Liver (tissue), 9 donors: ENCODE measurements around the gene WDFY3. TPM values are rescaled to one million over a fixed set of nuclear protein-coding genes. Genes with fewer than 3 reads are reported as not detected.
"Not testable (repeated sequence)": the region's sequence is repeated elsewhere in the genome, so short reads cannot be mapped to it uniquely, and the experiment has no call there.

Experiments
- DNase-seq: peaks from one replicate; pipeline ENCODE4 v3.0.0-alpha.2; 2017; ENCODE audit warnings: low spot score
- H3K27ac ChIP-seq, 2 donors: one replicate each; pipeline ENCODE4 v1.7.0; 2013; ENCODE audit warnings: inconsistent platforms in 2 of 2, low read length in 2 of 2, control low read depth in 1 of 2, low read depth in 1 of 2, mild to moderate bottlenecking in 1 of 2
- H3K27me3 ChIP-seq, 4 donors: one replicate each; pipeline versions ENCODE4 v1.6.1 to v1.7.0; 2013; ENCODE audit warnings: low read length in 3 of 4, inconsistent platforms in 1 of 4, mild to moderate bottlenecking in 1 of 4, moderate library complexity in 1 of 4; ENCODE audit not compliant: control insufficient read depth in 4 of 4, insufficient read depth in 4 of 4
- H3K36me3 ChIP-seq, 4 donors: one replicate each; pipeline versions ENCODE4 v1.6.1 to v1.7.0; 2013; ENCODE audit warnings: low read length in 3 of 4, mild to moderate bottlenecking in 3 of 4, low read depth in 1 of 4, moderate library complexity in 1 of 4; ENCODE audit not compliant: control insufficient read depth in 4 of 4, insufficient read depth in 3 of 4
- H3K4me1 ChIP-seq, 4 donors: one replicate each; pipeline versions ENCODE4 v1.6.1 to v1.7.0; 2013; ENCODE audit warnings: low read length in 3 of 4, mild to moderate bottlenecking in 3 of 4, moderate library complexity in 1 of 4; ENCODE audit not compliant: control insufficient read depth in 4 of 4, insufficient read depth in 4 of 4
- H3K4me3 ChIP-seq, 3 donors: one replicate each; pipeline versions ENCODE4 v1.6.1 to v1.7.0; 2013; ENCODE audit warnings: low read length in 3 of 3, control low read depth in 1 of 3, low read depth in 1 of 3, mild to moderate bottlenecking in 1 of 3
- H3K9ac ChIP-seq, 2 donors: one replicate each; pipeline ENCODE4 v1.7.0; 2013; ENCODE audit warnings: low read length in 2 of 2, mild to moderate bottlenecking in 2 of 2, moderate library complexity in 2 of 2, control low read depth in 1 of 2, low read depth in 1 of 2
- H3K9me3 ChIP-seq, 4 donors: one replicate each; pipeline versions ENCODE4 v1.6.1 to v1.7.0; 2013; ENCODE audit warnings: low read length in 3 of 4; ENCODE audit not compliant: control insufficient read depth in 4 of 4
- EGR1 ChIP-seq, 2 donors: IDR thresholded peaks; 2 replicates each; pipeline ENCODE4 v1.6.1; 2016 to 2018; ENCODE audit warnings: antibody characterized with exemption in 2 of 2, low read depth in 2 of 2
- FOXA1 ChIP-seq: IDR thresholded peaks from 2 replicates; pipeline ENCODE4 v1.6.1; 2016; ENCODE audit warnings: antibody characterized with exemption
- GABPA ChIP-seq, 2 donors: IDR thresholded peaks in 1 of 2; conservative IDR thresholded peaks in 1 of 2; 2 replicates each; pipeline ENCODE4 v1.6.1; 2016; ENCODE audit warnings: antibody characterized with exemption in 2 of 2, mild to moderate bottlenecking in 1 of 2, moderate library complexity in 1 of 2
- HNF4A ChIP-seq, 2 donors: conservative IDR thresholded peaks; 2 replicates each; pipeline ENCODE4 v1.6.1; 2016; ENCODE audit warnings: antibody characterized with exemption in 2 of 2, mild to moderate bottlenecking in 2 of 2
- HNF4G ChIP-seq: IDR thresholded peaks from 2 replicates; pipeline ENCODE4 v1.6.1; 2016; ENCODE audit warnings: antibody characterized with exemption
- JUND ChIP-seq, 2 donors: IDR thresholded peaks; 2 replicates each; pipeline ENCODE4 v1.6.1; 2016; ENCODE audit warnings: antibody characterized with exemption in 2 of 2
- MAX ChIP-seq: IDR thresholded peaks from 2 replicates; pipeline ENCODE4 v1.6.1; 2016; ENCODE audit warnings: antibody characterized with exemption
- NR2F2 ChIP-seq: IDR thresholded peaks from 2 replicates; pipeline ENCODE4 v1.6.1; 2016; ENCODE audit warnings: antibody characterized with exemption
- REST ChIP-seq: IDR thresholded peaks from 2 replicates; pipeline ENCODE4 v1.6.1; 2016; ENCODE audit warnings: antibody characterized with exemption, mild to moderate bottlenecking
- RXRA ChIP-seq, 2 donors: IDR thresholded peaks; 2 replicates each; pipeline ENCODE4 v1.6.1; 2017 to 2018; ENCODE audit warnings: antibody characterized with exemption in 2 of 2, mild to moderate bottlenecking in 1 of 2
- SP1 ChIP-seq: IDR thresholded peaks from 2 replicates; pipeline ENCODE4 v1.6.1; 2018; ENCODE audit warnings: antibody characterized with exemption, mild to moderate bottlenecking
- TAF1 ChIP-seq: conservative IDR thresholded peaks from 2 replicates; pipeline ENCODE4 v1.6.1; 2016; ENCODE audit warnings: antibody characterized with exemption, mild to moderate bottlenecking
- YY1 ChIP-seq: IDR thresholded peaks from 2 replicates; pipeline ENCODE4 v1.6.1; 2016; ENCODE audit warnings: antibody characterized with exemption, mild to moderate bottlenecking
- ZBTB33 ChIP-seq: IDR thresholded peaks from 2 replicates; pipeline ENCODE4 v1.6.1; 2016; ENCODE audit warnings: antibody characterized with exemption
- whole genome bisulfite sequencing: extraction: QIAGEN DNeasy Blood & Tissue Kit; methylation state at CpG from one replicate; pipeline ENCODE4 v1.1.7; 2013; 5-methylcytosine and 5-hydroxymethylcytosine counted together
- polyA plus RNA-seq, 2 donors: library from polyadenylated mRNA; stranded (reverse) in 1 of 2; unstranded in 1 of 2; fragments of 200-250 nt in 1 of 2; fragments of >200 nt in 1 of 2; fragmentation: Nextera tagmentation in 1 of 2; extraction: Ambion mirVana in 1 of 2; gene quantifications; one replicate each; pipeline versions ENCODE4 v1.2.1 to v1.2.3, GENCODE V29; 2013 to 2015
- total RNA-seq, 2 donors: library from RNA; depleted of rRNA; stranded (reverse); fragments of >200 nt; gene quantifications; one replicate each; pipeline ENCODE4 v1.2.3, GENCODE V29; 2014
- TF ChIP-seq, protein P1 (sequence below): fragments of 150-350 bp; IDR thresholded peaks from 2 replicates; pipeline ENCODE4 v1.5.1; 2017; ENCODE audit warnings: improper control_type of control experiment, low read depth, low read length; ENCODE audit not compliant: missing input control
- donor health status: healthy.
- donor health status: healthy.
- donor health status: healthy.
- donor health status: healthy.
- donor health status: healthy.

WDFY3 gene
- total and polyA plus RNA-seq, 4 donors = 3.2 to 50.5 (median 19.2) TPM

- TF ChIP-seq, protein P1, sequence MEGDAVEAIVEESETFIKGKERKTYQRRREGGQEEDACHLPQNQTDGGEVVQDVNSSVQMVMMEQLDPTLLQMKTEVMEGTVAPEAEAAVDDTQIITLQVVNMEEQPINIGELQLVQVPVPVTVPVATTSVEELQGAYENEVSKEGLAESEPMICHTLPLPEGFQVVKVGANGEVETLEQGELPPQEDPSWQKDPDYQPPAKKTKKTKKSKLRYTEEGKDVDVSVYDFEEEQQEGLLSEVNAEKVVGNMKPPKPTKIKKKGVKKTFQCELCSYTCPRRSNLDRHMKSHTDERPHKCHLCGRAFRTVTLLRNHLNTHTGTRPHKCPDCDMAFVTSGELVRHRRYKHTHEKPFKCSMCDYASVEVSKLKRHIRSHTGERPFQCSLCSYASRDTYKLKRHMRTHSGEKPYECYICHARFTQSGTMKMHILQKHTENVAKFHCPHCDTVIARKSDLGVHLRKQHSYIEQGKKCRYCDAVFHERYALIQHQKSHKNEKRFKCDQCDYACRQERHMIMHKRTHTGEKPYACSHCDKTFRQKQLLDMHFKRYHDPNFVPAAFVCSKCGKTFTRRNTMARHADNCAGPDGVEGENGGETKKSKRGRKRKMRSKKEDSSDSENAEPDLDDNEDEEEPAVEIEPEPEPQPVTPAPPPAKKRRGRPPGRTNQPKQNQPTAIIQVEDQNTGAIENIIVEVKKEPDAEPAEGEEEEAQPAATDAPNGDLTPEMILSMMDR = no peak
- TF ChIP-seq MAX (no peak), HNF4G (no peak), YY1 (no peak), NR2F2 (no peak), RXRA (IDR thresholded peaks at IDR 0.05) (no peak)
These were observed 158.2 kb downstream of the WDFY3 start (continued) for GRCh38 chr4:84808332-84808731.

GRCh38 chr4:84806541-84806940 lies 159.9 kb downstream of the WDFY3 start:
- not testable (repeated sequence) for H3K27ac ChIP-seq, H3K4me3 ChIP-seq, H3K27me3 ChIP-seq, H3K9me3 ChIP-seq, DNase-seq, H3K9ac ChIP-seq, H3K4me1 ChIP-seq
- peaks cover 0 to 17% (median 14%) of the 10 kb centered on the region in 4 donors for H3K36me3 ChIP-seq
- 97% methylated on average over 11 of the region's 11 CpGs for WGBS

DNA sequence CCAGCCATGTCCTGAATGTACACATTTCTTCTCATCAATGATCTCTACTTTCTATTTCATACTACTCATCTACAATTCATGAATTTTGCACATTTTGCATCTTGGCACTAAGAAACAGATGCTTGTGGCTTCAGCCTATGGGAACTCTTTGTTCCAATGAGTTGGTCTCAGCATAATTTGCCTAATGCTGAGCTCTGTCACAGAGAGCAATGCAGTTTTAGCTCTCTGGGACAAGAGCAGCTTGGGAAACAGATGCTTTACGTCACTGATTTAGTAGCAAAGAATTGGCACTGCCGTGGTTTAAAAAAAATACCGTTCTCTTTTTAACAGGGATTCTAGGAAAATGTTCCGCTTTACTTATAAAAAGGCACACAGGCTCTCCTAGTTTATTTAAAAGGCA lies 162.4 kb downstream of the WDFY3 start:
- Histone ChIP-seq H3K27me3 (no peaks in the 10 kb centered on the region), H3K9me3 (no peaks in the 10 kb centered on the region), H3K36me3 (peaks cover 1 to 23% (median 16%) of the 10 kb centered on the region in 4 donors), H3K27ac (no peak overlapping the region), H3K4me3 (no peak overlapping the region), H3K9ac (no peak overlapping the region), H3K4me1 (no peaks in the 10 kb centered on the region)
- no peak for DNase-seq
- WGBS = 92% methylated on average over 4 of the region's 4 CpGs
- TF ChIP-seq RXRA (IDR thresholded peaks at IDR 0.05) (no peak), JUND (IDR thresholded peaks at IDR 0.05) (no peak), EGR1 (IDR thresholded peaks at IDR 0.05; ENCODE audit: low read depth in 2 of 2) (no peak), ZBTB33 (no peak), HNF4A (conservative IDR thresholded peaks at IDR 0.05) (no peak), HNF4G (no peak), TAF1 (no peak), FOXA1 (no peak), SP1 (no peak), NR2F2 (no peak), MAX (no peak)

DNA sequence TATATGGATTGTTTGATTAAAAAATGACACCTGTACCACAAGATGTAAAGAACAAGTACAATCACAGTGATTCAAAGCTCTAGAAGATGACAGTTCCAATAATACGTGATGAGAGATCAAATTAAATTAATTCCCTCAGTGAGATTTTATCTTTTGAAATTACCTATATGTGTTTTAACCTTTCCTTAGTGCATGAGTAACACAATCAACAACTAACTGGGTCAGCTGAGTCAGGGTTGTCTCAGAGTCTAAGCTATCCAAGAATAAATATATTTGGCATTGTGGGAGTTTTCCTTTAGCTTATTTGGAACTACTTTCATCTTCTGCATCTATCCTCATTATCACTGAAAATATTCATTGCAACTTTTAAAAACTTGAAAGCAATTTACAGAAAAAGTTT lies 162.8 kb downstream of the WDFY3 start:
- TF ChIP-seq FOXA1 (no peak), TAF1 (no peak), NR2F2 (no peak), REST (no peak), GABPA (IDR thresholded peaks at IDR 0.05 in 1 of 2, conservative IDR thresholded peaks at IDR 0.05 in 1 of 2) (no peak), RXRA (IDR thresholded peaks at IDR 0.05) (no peak), MAX (no peak), YY1 (no peak)
- Histone ChIP-seq H3K4me1 (no peaks in the 10 kb centered on the region), H3K27me3 (no peaks in the 10 kb centered on the region), H3K9ac (no peak overlapping the region), H3K9me3 (no peaks in the 10 kb centered on the region), H3K27ac (no peak overlapping the region), H3K4me3 (no peak overlapping the region), H3K36me3 (peaks cover 1 to 18% (median 14%) of the 10 kb centered on the region in 4 donors)
- DNase-seq = no peak
- 100% methylated on average over 1 of the region's 1 CpG for WGBS
